Lower leg skin (tissue), 3 donors: Measurements from ENCODE around the gene MUC2.

Experiments used
- CTCF ChIP-seq, 3 donors: fragments of 450-650 bp; IDR thresholded peaks; one replicate each; pipeline ENCODE4 v1.5.1; 2016; ENCODE audit warnings: antibody characterized with exemption in 3 of 3, mild to moderate bottlenecking in 3 of 3, moderate library complexity in 2 of 3
- POLR2A ChIP-seq, 2 donors: fragments of 450-650 bp; IDR thresholded peaks; one replicate each; pipeline ENCODE4 v1.6.1; 2016 to 2017; ENCODE audit warnings: antibody characterized with exemption in 2 of 2, mild to moderate bottlenecking in 1 of 2, moderate library complexity in 1 of 2

DNA sequence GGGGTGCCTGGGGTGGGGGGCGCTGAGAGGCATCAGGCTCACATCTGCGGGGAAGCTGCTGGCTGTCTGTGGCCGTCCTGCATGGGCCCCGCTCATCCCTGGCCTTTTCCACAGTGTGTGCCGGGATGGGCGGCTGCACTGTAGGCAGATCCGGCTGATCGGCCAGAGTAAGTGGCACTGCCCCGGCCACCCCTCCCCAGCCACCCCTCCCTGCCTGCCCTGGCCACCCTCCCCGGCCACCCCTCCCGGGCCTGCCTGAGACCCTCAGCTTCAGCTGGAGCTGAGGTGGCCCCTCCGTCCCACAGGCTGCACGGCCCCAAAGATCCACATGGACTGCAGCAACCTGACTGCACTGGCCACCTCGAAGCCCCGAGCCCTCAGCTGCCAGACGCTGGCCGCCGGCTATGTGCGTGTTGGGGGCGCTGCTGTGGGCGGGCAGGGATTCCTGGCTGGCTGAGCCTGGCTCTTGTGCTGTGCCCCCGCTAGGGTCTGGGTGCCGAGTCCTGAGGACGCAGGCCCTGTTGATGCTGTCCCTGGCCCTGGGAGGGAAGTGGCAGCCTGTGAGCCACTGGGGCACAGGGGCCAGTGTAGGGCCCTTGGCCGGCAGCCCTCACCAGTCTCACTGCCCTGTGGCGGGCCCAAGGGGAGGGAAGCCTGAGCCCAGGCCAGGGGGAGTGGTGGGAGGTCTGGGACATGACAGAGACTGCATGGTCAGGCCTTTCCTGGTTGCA lies 10.9 kb downstream of the MUC2 start:
- TF ChIP-seq CTCF (IDR thresholded peaks at IDR 0.05) (no peak), POLR2A (IDR thresholded peaks at IDR 0.05) (no peak)
